SK-N-SH treated with all-trans-retinoic acid at 6 μM for 48 hours (cell line): ENCODE data around the gene SAP30L.

Experiments used
- ATAC-seq: fragments of 200-7000 bp; cut with Tn5 transposase; 3 replicates; pipeline ENCODE4 v1.9.1; 2020; ENCODE audit warnings: mild to moderate bottlenecking, moderate library complexity
- BACH2 ChIP-seq: fragments of 250-450 bp; sonication (Bioruptor Pico); IDR thresholded peaks from 2 replicates; pipeline ENCODE4 v1.9.0; 2021; ENCODE audit warnings: mild to moderate bottlenecking, borderline replicate concordance
- CREB5 ChIP-seq: fragments of 250-450 bp; sonication (Bioruptor Pico); IDR thresholded peaks from 2 replicates; pipeline ENCODE4 v1.5.1; 2020; ENCODE audit warnings: low read depth, mild to moderate bottlenecking, moderate library complexity
- CSDC2 ChIP-seq: fragments of 250-450 bp; sonication (Bioruptor Pico); IDR thresholded peaks from 2 replicates; pipeline ENCODE4 v1.5.0; 2020; ENCODE audit warnings: mild to moderate bottlenecking, moderate library complexity
- CSRNP3 ChIP-seq: fragments of 250-450 bp; sonication (Bioruptor Pico); IDR thresholded peaks from 2 replicates; pipeline ENCODE4 v1.5.1; 2021; ENCODE audit warnings: mild to moderate bottlenecking, moderate library complexity
- ESRRG ChIP-seq: fragments of 250-450 bp; sonication (Bioruptor Pico); IDR thresholded peaks from 2 replicates; pipeline ENCODE4 v1.6.1; 2021; ENCODE audit warnings: mild to moderate bottlenecking
- ISL1 ChIP-seq: fragments of 250-450 bp; sonication (Bioruptor Pico); IDR thresholded peaks from 2 replicates; pipeline ENCODE4 v2.1.2; 2022; ENCODE audit warnings: mild to moderate bottlenecking, moderate library complexity
- OSR1 ChIP-seq: fragments of 250-450 bp; sonication (Bioruptor Pico); IDR thresholded peaks from 2 replicates; pipeline ENCODE4 v1.8.0; 2022; ENCODE audit warnings: moderate library complexity, mild to moderate bottlenecking, inconsistent platforms
- POU6F1 ChIP-seq: fragments of 250-450 bp; sonication (Bioruptor Pico); IDR thresholded peaks from 2 replicates; pipeline ENCODE4 v1.8.0; 2021; ENCODE audit warnings: low read depth, mild to moderate bottlenecking, moderate library complexity, borderline replicate concordance
- PPARA ChIP-seq: fragments of 250-450 bp; sonication (Bioruptor Pico); IDR thresholded peaks from 2 replicates; pipeline ENCODE4 v1.5.0; 2020; ENCODE audit warnings: mild to moderate bottlenecking, borderline replicate concordance
- RARB ChIP-seq: fragments of 250-450 bp; sonication (Bioruptor Pico); IDR thresholded peaks from 2 replicates; pipeline ENCODE4 v1.8.0; 2021; ENCODE audit warnings: mild to moderate bottlenecking, moderate library complexity
- SNAI2 ChIP-seq: fragments of 250-450 bp; sonication (Bioruptor Pico); IDR thresholded peaks from 2 replicates; pipeline ENCODE4 v1.5.0; 2020; ENCODE audit warnings: mild to moderate bottlenecking, moderate library complexity
- TCF4 ChIP-seq: fragments of 250-450 bp; sonication (Bioruptor Pico); IDR thresholded peaks from 2 replicates; pipeline ENCODE4 v1.8.0; 2021; ENCODE audit warnings: mild to moderate bottlenecking, moderate library complexity, borderline replicate concordance
- TOX ChIP-seq: fragments of 250-450 bp; sonication (Bioruptor Pico); IDR thresholded peaks from 2 replicates; pipeline ENCODE4 v1.8.0; 2021; ENCODE audit warnings: mild to moderate bottlenecking, moderate library complexity, borderline replicate concordance
- TSHZ2 ChIP-seq: fragments of 250-450 bp; sonication (Bioruptor Pico); IDR thresholded peaks from 2 replicates; pipeline ENCODE4 v1.5.0; 2020; ENCODE audit warnings: mild to moderate bottlenecking, moderate library complexity
- ZC3H10 ChIP-seq: fragments of 250-450 bp; sonication (Bioruptor Pico); IDR thresholded peaks from 2 replicates; pipeline ENCODE4 v1.5.1; 2021; ENCODE audit warnings: mild to moderate bottlenecking, moderate library complexity
- ZFP3 ChIP-seq: fragments of 250-450 bp; sonication (Bioruptor Pico); IDR thresholded peaks from 2 replicates; pipeline ENCODE4 v1.5.0; 2020; ENCODE audit warnings: mild to moderate bottlenecking, moderate library complexity
- ZFP30 ChIP-seq: fragments of 450-650 bp; formaldehyde crosslinking; IDR thresholded peaks from 2 replicates; pipeline ENCODE4 v1.5.0; 2022; ENCODE audit warnings: mild to moderate bottlenecking, moderate library complexity
- ZNF565 ChIP-seq: fragments of 450-650 bp; formaldehyde crosslinking; conservative IDR thresholded peaks from 2 replicates; pipeline ENCODE4 v1.5.0; 2020; ENCODE audit warnings: low read depth, mild to moderate bottlenecking, moderate library complexity
- ZNF70 ChIP-seq: fragments of 450-650 bp; formaldehyde crosslinking; IDR thresholded peaks from 2 replicates; pipeline ENCODE4 v1.5.0; 2020; ENCODE audit warnings: mild to moderate bottlenecking, moderate library complexity
- ZNF8 ChIP-seq: fragments of 450-650 bp; formaldehyde crosslinking; IDR thresholded peaks from 2 replicates; pipeline ENCODE4 v1.5.0; 2020; ENCODE audit warnings: mild to moderate bottlenecking, moderate library complexity

Gene SAP30L

GRCh38 chr5:154475591-154476353 lies 30.0 kb downstream of the SAP30L start:
- TF ChIP-seq CSDC2 (CRISPR knock-in tag) (no peak), TOX (CRISPR knock-in tag) (no peak), ZNF8 (CRISPR knock-in tag) (no peak), ZNF70 (CRISPR knock-in tag) (no peak), ZC3H10 (CRISPR knock-in tag) (no peak), POU6F1 (no peak), BACH2 (CRISPR knock-in tag) (no peak), RARB (CRISPR knock-in tag) (no peak), OSR1 (CRISPR knock-in tag) (no peak), CSRNP3 (CRISPR knock-in tag) (no peak), ESRRG (CRISPR knock-in tag) (no peak), ISL1 (CRISPR knock-in tag) (no peak), CREB5 (CRISPR knock-in tag) (no peak), ZNF565 (no peak), ZFP30 (CRISPR knock-in tag) (no peak), PPARA (CRISPR knock-in tag) (no peak), TSHZ2 (no peak), TCF4 (no peak), ZFP3 (CRISPR knock-in tag) (no peak), SNAI2 (CRISPR knock-in tag) (no peak)
- peak; percentile 4 for ATAC-seq

- TF ChIP-seq ZNF70 (CRISPR knock-in tag) (no peak), ZNF565 (no peak), TSHZ2 (no peak), CREB5 (CRISPR knock-in tag) (no peak), OSR1 (CRISPR knock-in tag) (no peak), TCF4 (no peak), CSDC2 (CRISPR knock-in tag) (no peak), CSRNP3 (CRISPR knock-in tag) (no peak), TOX (CRISPR knock-in tag) (no peak)
- TF ChIP-seq, all 23 proteins: peak for 0
- no peak for ATAC-seq
Measured at GRCh38 chr5:154476354-154477205, 30.8 kb downstream of the SAP30L start.
